C4-2B (cell line): ENCODE results near the gene POLA2.

Experiments
- CTCF ChIP-seq: fragments of 450-650 bp; conservative IDR thresholded peaks from 2 replicates; pipeline ENCODE4 v1.5.1; 2017; ENCODE audit warnings: mild to moderate bottlenecking
- ZFX ChIP-seq: fragments of 450-650 bp; IDR thresholded peaks from 2 replicates; pipeline ENCODE4 v1.6.1; 2017

DNA sequence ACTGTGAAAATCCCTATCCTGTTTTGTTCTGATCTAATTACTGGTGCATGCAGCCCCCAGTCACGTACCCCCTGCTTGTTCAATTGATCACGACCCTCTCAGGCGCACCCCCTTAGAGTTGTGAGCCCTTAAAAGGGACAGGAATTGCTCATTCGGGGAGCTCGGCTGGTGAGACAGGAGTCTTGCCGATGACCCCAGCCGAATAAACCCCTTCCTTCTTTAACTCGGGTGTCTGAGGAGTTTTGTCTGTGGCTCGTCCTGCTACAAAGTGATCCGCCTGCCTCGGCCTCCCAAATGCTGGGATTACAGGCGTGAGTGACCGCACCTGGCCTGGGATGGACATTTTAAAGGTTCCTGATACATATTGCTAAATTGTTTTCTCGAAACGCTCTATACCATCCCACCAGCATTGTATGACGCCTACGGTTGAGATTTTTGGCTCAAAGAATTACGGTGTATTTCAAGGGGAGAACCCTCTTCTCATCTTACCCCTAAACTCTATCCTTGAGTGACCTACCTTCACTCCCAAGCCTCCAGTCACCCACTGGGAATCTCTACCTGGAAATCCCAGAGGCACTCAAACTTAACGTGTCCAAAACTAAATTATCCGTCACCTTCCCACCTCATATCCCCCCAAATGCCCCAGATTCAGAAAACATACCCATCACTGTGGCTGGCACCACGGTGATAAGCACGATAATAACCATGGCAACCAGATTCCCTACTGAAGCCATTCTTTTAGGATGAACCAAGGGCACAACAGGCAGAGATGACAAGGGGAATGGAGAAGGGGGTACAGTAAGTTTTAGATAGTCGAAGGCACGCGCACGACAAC lies 789 bp upstream of the POLA2 start:
- TF ChIP-seq CTCF (no peak), ZFX (no peak)
